Stimulated activated naive CD8-positive, alpha-beta T cell treated with anti-CD3 and anti-CD28 coated beads, Interleukin-15, Interleukin-2, amounts not matched to agents 100 U/mL and 50 U/mL, for 24 hours (primary cell): ENCODE measurements around the gene PCDHGB1.
"Not testable (repeated sequence)": the region's sequence is repeated elsewhere in the genome, so short reads cannot be mapped to it uniquely, and the experiment has no call there.

Experiments
- ATAC-seq: fragments of 150-1000 bp; cut with Tn5 transposase; one replicate; pipeline ENCODE4 v1.10.0; 2021
- DNase-seq: peaks from one replicate; pipeline ENCODE4 v3.0.0; 2021

The PCDHGB1 gene

GRCh38 chr5:141349917-141350619 lies at the start of gene PCDHGB1:
PCDHGB1 (plus strand) TSS chr5:141350099; CDS start chr5:141350261, 162 bp downstream.
- DNase-seq: peak; percentile 22
- no peak for ATAC-seq

DNA sequence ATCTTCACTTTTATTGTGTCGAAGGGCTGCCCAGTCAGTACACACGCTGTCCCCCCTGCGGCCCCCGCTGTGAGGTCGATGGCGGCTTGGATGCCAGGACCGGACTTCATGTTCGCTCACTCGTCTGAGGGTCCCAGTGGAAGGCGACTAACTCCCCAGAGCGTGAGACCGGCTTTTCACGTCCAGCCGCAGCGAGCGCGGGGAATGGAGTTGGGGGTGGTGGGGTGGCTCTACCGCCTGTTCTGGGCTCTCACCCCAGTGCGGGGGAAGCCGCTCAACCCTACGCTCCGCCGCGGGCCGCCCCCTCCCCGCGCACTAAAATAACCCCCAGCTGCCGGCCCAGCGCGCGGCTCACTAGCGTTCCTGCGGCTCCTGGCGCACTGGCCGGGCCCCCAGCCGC lies 46.1 kb upstream of the PCDHGB1 start, which contains the start of gene SLC25A2:
SLC25A2 (minus strand) TSS at position 294 of the 400 bp plus-strand sequence; CDS start at position 110, 184 bp downstream.
- ATAC-seq: no peak

DNA sequence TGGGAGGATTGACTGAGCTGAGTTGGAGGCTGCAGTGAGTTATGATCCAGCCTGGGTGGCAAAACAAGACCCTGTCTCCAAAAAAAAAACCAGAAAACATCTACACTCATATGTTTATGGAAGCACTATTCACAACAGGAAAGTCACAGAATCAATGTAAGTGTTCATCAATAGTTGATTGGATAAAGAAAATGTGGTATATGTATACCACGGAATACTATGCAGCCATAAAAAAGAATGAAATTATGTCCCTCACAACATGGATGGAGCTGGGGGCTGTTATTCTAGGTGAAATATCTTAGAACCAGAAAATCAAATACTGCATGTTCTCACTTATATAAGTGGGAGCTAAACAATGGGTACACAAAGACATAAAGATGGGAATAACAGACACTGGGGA lies 43.3 kb upstream of the PCDHGB1 start:
- ATAC-seq (no peak), DNase-seq (no peak)

More for the DNA sequence above, 46.1 kb upstream of the PCDHGB1 start, which contains the start of gene SLC25A2:
- DNase-seq: no peak

DNA sequence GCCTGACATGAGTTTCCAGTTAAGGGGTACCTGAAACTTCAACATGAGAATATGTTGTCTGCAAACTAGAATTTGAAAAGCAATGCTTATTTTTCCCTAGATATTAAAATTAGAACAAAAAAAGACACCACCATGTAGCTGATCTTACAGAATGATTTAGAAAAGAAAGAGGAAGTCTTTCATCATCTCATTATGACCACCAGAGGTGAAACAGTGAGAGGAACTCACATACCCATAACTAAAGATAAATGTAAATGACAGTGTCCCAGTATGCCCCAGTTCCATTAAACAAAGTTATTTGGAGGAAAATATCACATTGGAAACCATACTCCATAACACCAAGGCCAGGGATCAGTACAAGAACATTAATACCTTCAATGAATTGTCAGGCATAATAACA lies 36.2 kb upstream of the PCDHGB1 start:
- ATAC-seq (no peak), DNase-seq (no peak)

DNA sequence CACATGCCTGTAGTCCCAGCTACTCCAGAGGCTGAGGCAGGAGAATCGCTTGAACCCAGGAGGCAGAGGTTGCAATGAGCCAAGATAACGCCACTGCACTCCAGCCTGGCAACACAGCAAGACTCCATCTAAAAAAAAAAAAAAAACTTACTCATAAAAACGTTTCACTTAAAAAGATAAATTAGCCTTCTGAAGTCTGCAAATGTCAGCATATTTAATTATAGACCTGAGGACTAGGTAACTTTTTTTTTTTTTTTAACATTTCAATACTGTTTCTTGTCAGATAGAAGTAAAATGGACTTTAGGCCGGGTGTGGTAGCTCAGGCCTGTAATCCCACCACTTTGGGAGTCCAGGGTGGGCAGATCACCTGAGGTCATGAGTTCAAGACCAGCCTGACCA lies 32.9 kb upstream of the PCDHGB1 start:
- ATAC-seq, DNase-seq: not testable (repeated sequence)

- no peak for ATAC-seq
- DNase-seq: no peak
Observed at GRCh38 chr5:141319202-141319601, 30.7 kb upstream of the PCDHGB1 start.

GRCh38 chr5:141319699-141320098 lies 30.2 kb upstream of the PCDHGB1 start:
- ATAC-seq: no peak
- DNase-seq: no peak

DNA sequence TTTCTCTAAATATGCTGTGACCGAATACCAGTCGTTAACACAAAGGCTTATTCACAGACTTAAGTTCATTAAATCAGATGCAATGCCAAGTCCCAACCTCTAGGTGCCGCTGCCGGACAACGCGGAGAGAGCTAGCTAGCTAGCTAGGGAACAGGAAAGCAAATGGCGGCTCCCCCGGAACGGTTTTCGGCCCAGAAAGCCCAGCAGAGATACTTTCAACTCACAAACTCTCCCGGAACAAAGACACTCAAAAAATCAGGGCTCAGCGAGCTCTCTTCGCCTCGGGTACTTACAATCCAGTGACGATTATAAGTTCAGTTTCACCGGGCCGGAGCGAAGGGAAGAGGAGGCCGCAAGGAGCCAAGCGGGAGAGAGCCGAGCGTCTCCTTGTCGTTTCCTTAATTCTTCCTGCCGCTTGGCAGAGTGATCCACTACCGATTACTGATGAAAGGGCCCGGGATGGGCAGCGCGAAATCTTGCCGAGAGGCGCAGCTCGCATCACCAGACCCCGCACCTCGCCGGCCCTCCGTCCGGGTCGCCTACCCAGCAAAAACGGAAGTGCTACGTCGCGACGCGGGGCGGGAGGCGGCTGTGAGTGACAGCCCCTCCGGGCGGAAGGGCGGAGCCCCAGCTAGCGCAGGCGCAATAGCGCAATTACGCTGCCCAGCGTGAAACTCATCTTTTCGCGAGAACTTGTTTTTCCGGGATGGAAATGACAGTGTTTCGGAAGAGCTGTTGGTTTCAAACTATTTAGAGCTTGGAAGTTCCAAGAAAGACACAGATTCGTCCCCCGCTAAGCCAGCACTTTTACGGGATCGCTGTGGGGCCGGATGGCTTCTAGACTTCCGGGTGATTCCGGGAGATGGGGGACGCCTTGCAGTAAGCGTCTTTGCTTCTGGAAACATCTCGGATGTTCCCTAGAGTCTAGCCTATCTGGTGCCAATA lies 29.4 kb upstream of the PCDHGB1 start, which contains the start of gene TAF7:
TAF7 (minus strand) TSS at position 560 of the 945 bp plus-strand sequence. CDS start 740 bp downstream, outside the sequence.
- peak; percentile 95 for ATAC-seq
- DNase-seq: peak; percentile 94

GRCh38 chr5:141322261-141322660 lies 27.6 kb upstream of the PCDHGB1 start:
- no peak for DNase-seq
- ATAC-seq: no peak

- DNase-seq (peak; percentile 58), ATAC-seq (peak; percentile 86)
Observed at GRCh38 chr5:141326088-141326854, 23.6 kb upstream of the PCDHGB1 start.

DNA sequence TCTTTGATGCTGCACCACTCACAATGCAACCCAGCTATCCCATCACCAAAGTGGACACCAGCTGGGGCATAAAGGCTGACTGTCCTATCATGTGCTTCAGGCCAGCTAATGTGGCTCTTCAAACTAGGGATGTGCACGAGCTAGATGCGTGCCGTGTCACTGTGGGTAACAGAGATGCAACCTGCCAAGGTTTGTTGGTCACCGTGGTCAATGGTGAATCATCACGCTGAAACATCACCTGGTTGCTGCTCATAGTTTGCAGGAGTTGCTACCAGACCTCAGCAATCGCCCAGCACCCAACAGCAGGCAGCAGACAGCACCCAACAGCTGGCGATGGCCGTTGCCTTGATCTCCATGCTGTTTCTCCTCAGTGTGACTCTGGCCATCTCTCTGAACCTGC lies 21.7 kb upstream of the PCDHGB1 start:
- no peak for ATAC-seq
- DNase-seq: no peak

DNA sequence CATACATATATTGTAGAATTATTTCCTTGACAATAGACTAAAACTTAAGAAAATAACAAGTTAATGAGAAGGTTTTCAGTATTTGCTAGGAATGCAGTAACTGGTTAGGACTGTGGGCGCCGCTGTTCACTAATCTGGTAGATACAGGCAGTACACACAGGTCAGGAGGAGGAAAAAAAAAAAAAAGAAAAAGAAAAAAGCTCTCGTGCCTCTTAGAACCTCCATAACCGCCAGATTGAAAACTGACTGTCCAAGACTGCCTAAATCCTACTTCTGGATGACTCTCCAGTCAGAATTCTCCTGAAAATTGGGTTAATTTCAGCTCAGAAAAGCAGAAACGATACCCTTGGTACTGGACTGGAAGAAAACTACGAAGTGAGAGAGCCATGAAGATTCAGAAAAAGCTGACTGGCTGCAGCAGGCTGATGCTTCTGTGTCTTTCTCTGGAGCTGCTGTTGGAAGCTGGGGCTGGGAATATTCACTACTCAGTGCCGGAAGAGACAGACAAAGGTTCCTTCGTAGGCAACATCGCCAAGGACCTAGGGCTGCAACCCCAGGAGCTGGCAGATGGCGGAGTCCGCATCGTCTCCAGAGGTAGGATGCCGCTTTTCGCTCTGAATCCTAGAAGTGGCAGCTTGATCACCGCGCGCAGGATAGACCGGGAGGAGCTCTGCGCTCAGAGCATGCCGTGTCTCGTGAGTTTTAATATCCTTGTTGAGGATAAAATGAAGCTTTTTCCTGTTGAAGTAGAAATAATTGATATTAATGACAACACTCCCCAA lies 19.4 kb upstream of the PCDHGB1 start, which contains the start of gene PCDHGA1:
PCDHGA1 (plus strand) TSS at position 216 of the 782 bp plus-strand sequence.
- no peak for ATAC-seq
- no peak for DNase-seq

DNA sequence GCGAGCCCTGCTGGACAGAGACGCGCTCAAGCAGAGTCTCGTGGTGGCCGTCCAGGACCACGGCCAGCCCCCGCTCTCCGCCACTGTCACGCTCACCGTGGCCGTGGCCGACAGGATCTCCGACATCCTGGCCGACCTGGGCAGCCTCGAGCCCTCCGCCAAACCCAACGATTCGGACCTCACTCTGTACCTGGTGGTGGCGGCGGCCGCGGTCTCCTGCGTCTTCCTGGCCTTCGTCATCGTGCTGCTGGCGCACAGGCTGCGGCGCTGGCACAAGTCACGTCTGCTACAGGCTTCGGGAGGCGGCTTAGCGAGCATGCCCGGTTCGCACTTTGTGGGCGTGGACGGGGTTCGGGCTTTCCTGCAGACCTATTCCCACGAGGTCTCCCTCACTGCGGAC lies 17.3 kb upstream of the PCDHGB1 start:
- not testable (repeated sequence) for ATAC-seq, DNase-seq

DNA sequence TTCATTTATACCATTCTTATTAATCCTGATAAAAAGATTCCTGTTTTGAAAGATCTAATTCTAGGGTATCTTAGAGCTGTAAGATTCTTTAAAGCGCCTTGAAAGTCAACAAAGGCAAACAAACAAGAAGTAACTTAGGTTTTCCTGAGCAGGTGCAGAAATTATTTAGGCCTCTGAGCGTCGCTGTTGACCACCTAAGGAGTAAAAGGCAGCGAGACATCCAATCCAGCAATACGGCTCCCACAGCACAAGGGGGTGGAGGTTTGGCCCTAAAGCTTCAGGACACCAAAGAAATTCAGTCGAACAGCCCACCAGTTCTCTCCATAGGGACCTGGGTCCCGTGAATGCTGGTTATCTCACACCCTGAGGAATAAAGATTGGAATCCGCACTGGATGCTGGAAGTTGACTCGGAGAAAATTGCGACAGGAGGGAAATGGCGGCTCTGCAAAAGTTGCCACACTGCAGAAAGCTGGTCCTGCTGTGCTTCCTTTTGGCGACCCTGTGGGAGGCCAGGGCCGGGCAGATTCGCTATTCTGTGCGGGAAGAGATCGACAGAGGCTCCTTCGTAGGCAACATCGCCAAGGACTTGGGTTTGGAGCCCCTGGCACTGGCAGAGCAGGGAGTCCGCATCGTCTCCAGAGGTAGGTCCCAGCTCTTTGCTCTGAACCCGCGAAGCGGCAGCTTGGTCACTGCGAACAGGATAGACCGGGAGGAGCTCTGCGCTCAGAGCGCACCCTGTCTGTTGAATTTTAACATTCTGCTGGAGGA lies 11.2 kb upstream of the PCDHGB1 start, which contains the start of gene PCDHGA2:
PCDHGA2 (plus strand) TSS at position 223 of the 769 bp plus-strand sequence.
- ATAC-seq (no peak), DNase-seq (no peak)

DNA sequence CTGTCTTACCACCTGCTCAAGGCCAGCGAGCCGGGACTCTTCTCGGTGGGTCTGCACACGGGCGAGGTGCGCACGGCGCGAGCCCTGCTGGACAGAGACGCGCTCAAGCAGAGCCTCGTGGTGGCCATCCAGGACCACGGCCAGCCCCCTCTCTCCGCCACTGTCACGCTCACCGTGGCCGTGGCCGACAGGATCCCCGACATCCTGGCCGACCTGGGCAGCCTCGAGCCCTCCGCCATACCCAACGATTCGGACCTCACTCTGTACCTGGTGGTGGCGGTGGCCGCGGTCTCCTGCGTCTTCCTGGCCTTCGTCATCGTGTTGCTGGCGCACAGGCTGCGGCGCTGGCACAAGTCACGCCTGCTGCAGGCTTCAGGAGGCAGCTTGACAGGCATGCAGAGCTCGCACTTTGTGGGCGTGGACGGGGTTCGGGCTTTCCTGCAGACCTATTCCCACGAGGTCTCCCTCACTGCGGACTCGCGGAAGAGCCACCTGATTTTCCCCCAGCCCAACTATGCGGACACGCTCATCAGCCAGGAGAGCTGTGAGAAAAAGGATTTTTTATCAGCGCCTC lies 9.0 kb upstream of the PCDHGB1 start:
- DNase-seq, ATAC-seq: not testable (repeated sequence)

DNA sequence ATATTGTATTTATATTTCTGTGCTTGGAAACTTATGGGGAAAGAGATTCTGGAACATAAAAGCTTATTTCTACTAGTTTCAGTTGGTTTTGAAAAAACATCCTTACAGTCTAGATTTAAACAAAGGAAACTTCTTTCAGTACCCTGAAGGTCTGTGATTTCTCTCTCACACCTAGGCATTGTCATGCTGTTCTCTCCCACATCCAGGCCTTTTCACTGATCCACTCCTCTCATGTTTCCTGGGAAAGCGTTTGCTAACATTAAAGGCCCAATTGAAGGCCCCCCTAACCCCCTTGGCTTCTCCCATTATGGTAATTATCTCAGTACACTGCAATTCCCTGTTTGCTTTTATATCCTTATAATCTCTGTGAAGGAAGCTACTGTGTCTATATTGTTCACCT lies 7.1 kb upstream of the PCDHGB1 start:
- DNase-seq: no peak
- ATAC-seq: no peak

- DNase-seq: no peak
- no peak for ATAC-seq
Observed at GRCh38 chr5:141343242-141343952, 6.5 kb upstream of the PCDHGB1 start, which contains the start of gene PCDHGA3. PCDHGA3 (plus strand) TSS chr5:141343829; CDS start chr5:141344034, 205 bp downstream.

GRCh38 chr5:141343953-141344463 lies 5.9 kb upstream of the PCDHGB1 start:
- DNase-seq: no peak
- ATAC-seq: no peak

- DNase-seq (no peak), ATAC-seq (no peak)
Observed at GRCh38 chr5:141345327-141345726, 4.6 kb upstream of the PCDHGB1 start.
